ENCODE results near the gene DGKB. TPM values are rescaled to one million over a fixed set of nuclear protein-coding genes. Genes with fewer than 3 reads are reported as not detected.

DGKB gene
- polyA plus RNA-seq, 3 donors from 2014 or later = not detected

DNA sequence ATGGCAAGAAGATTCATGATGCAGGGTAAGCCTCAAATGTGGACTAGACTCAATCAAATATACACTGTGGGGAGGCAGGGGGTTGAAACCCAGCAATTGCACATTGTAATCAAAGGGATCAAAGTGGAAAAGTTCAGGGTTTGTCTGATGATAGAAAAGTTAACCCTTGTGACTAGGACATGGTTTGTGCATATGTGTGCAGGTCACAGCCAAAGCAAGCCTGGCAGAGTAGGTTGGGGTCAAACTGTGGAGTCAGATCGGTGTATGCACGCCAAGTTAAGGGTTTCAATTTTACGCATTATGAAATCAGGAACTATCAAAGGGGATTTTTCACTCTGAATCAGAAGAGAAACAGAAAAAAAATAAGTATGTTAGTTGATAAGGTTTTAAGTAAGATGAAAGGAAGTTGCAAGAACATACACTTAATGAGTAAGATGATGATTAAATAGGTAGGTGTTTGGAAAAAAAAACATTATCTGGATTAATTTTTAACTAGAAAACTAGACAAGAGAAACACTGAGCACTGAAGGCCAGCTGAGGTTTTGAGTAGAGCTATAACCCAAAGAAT is 188.3 kb downstream of the DGKB start:
- peaks cover 0 to 2% (median 0%) of the 10 kb centered on the region in 6 donors for H3K9me3 Mint-ChIP-seq
- DNase-seq = no peak
- H3K4me3 Mint-ChIP-seq = no peak overlapping the region
- H3K27me3 Mint-ChIP-seq (ENCODE audit: low read depth in 3 of 3) = peaks cover 0 to 2% (median 0%) of the 10 kb centered on the region in 3 donors
- no peaks in the 10 kb centered on the region for H3K4me1 Mint-ChIP-seq
- no peaks in the 10 kb centered on the region for H3K36me3 Mint-ChIP-seq
- no peak overlapping the region for H3K27ac Mint-ChIP-seq

DNA sequence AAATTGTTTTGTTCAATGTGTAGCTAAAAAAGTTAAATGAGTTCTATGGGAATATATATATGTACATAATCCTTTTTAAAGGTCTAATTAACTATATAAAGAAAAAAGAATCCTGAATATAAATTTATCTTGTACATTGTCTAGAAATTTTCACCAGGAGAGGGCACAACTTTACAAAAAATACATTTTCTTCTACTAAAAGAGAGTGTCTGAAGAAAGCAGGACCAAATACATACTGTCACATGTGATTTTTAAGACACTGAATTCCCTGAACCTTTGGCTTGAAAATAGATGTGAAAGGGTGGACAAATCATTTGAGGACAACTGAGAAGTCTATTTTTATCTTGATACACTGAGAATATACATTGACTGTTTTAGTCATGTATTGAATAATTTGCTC is 204.3 kb downstream of the DGKB start:
- Mint-ChIP-seq H3K9me3 (peaks cover 0 to 1% (median 0%) of the 10 kb centered on the region in 6 donors), H3K27me3 (ENCODE audit: low read depth in 3 of 3) (peaks cover 0 to 2% (median 0%) of the 10 kb centered on the region in 3 donors), H3K27ac (no peak overlapping the region), H3K36me3 (no peaks in the 10 kb centered on the region), H3K4me1 (no peaks in the 10 kb centered on the region), H3K4me3 (no peak overlapping the region)
- DNase-seq = no peak

DNA sequence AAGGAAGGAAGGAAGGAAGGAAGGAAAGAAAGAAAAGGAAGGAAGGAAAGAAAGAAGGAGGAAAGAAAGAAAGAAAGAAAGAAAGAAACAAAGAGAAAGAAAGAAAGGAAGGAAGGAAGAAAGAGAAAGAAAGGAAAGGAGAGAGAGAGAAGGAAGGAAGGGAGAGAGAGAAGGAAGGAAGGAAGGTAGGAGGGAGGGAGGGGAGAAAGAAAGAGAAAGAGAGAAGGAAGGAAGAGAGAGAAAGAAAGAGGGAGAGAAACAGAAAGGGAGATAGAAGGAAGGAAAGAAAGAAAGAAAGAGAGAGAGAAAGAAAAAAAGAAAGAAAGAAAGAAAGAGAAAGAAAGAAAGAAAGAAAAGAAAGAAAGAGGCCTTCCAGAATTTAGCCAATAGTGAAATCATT is 204.9 kb downstream of the DGKB start:
- Mint-ChIP-seq H3K27ac (no peak overlapping the region), H3K9me3 (peaks cover 0 to 1% (median 0%) of the 10 kb centered on the region in 6 donors), H3K4me1 (no peaks in the 10 kb centered on the region), H3K36me3 (no peaks in the 10 kb centered on the region), H3K4me3 (no peak overlapping the region), H3K27me3 (ENCODE audit: low read depth in 3 of 3) (peaks cover 0 to 2% (median 0%) of the 10 kb centered on the region in 3 donors)
- DNase-seq = no peak

DNA sequence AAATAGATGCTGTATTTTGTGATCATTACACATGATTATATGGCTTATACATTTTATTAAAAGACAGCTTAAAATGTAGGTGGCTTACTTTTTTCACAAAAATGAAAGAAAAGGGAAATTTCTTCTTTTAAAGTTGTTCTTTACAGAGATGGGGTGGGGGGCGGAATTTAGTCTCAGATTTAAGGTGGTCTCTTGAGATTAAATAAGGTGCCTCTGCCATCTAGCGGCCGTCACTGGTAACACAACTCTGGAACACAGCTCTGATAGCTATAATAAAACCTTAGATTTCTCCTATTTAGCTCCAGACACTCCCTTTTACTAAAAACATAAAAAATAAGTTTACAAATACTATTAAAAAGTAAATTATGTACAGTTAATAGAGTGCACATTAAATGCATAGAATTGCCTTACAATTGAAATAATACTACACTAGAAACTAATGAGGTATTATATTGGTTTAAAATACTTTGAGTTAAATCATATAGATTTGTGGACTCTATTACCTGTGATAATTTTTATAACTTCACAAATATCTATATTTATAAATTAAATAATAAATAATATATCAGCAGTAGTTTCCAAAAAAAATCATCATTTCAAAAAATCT is 210.9 kb downstream of the DGKB start:
- Mint-ChIP-seq H3K27ac (no peak overlapping the region), H3K36me3 (no peaks in the 10 kb centered on the region), H3K9me3 (peaks cover 0 to under 1% (median 0%) of the 10 kb centered on the region in 6 donors), H3K4me3 (no peak overlapping the region), H3K4me1 (no peaks in the 10 kb centered on the region), H3K27me3 (ENCODE audit: low read depth in 3 of 3) (peaks cover 0 to 2% (median 0%) of the 10 kb centered on the region in 3 donors)
- peak; percentile 11 to 29 (median 15) for DNase-seq

DNA sequence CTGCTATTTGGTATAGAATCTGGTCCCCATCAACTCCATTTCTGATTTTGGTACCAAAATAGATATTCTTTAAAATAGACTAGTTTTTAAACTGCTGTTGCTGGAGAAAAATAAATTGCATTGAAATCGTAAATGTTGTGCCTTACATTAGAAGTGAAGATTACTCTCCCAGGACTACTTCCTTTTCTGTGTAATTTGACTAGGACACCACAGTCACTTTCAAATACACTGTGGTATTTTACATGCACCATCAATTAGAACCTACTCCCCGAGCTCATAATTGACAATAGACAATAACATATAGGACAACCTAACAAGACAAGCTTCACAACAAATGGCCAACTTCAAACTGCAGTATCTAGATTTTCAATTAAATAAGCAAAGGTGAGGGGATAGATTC is 211.5 kb downstream of the DGKB start:
- no peak overlapping the region for H3K27ac Mint-ChIP-seq
- no peaks in the 10 kb centered on the region for H3K4me1 Mint-ChIP-seq
- no peak overlapping the region for H3K4me3 Mint-ChIP-seq
- H3K27me3 Mint-ChIP-seq (ENCODE audit: low read depth in 3 of 3) = peaks cover 0 to 2% (median 0%) of the 10 kb centered on the region in 3 donors
- peaks cover 0 to 1% (median 0%) of the 10 kb centered on the region in 6 donors for H3K9me3 Mint-ChIP-seq
- DNase-seq = no peak
- H3K36me3 Mint-ChIP-seq = no peaks in the 10 kb centered on the region

DNA sequence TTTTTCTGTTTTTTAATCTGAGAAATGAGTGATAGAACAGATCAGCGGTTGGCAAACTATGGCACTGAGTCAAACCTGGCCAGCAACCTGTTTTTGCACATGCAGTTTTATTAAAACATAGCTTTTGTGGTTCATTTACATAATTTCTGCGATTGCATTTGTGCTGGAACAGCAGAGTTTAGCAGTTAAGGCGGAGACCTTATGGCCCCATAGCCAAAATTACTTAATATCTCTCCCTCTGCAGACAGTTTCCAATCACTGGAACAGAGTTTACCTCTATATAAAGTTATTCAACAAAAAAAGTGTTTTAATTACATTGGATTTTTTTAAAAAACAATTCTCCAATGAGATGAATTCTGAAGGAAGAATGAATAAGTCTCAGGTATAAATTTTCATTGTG is 212.1 kb downstream of the DGKB start:
- Mint-ChIP-seq H3K4me1 (no peaks in the 10 kb centered on the region), H3K4me3 (no peak overlapping the region), H3K27ac (no peak overlapping the region), H3K36me3 (no peaks in the 10 kb centered on the region), H3K27me3 (ENCODE audit: low read depth in 3 of 3) (peaks cover 0 to 1% (median 0%) of the 10 kb centered on the region in 3 donors), H3K9me3 (peaks cover 0 to 1% (median 0%) of the 10 kb centered on the region in 6 donors)
- no peak for DNase-seq

DNA sequence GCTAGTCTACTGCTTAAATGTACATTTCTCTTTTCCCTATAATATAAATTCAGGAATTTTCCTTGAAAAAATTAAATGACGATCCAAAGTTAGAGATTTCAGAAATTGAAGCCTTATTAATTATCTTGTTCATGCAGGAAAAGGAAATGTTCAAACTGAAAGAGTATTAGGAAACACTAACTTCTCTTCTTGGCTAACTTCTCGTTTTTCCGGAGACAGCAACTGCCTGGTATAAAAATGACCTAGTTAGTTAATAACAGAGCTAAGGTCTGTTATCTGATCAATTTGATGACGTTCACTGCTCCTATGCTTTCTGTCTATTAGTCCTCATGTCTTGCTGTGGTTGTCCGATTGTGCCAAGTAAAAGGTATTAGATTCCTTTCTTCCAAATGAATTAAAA is 212.5 kb downstream of the DGKB start:
- H3K27ac Mint-ChIP-seq = no peak overlapping the region

DNA sequence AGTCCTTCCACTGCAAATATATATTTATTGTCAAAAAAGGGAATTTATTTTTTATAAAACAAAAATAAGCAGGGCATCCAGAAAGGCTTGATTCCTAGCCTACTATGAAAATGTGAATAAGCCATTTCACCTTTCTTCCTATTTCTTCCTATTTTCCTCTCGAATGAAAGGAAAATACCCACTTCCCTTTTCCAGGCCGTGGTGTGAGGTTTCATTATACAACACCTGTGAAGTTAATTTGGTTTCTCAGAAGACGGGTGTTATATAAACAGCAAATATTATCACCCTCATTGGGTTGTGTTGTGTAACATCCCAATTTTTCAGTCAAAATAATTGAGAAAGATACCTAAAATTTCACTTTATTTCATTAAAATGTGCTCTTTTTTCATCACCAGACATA is 214.3 kb downstream of the DGKB start:
- H3K36me3 Mint-ChIP-seq = no peaks in the 10 kb centered on the region
- H3K27me3 Mint-ChIP-seq (ENCODE audit: low read depth in 3 of 3) = no peaks in the 10 kb centered on the region
- peaks cover 0 to 1% (median 0%) of the 10 kb centered on the region in 6 donors for H3K9me3 Mint-ChIP-seq
- H3K4me1 Mint-ChIP-seq = no peaks in the 10 kb centered on the region
- DNase-seq = no peak
- no peak overlapping the region for H3K4me3 Mint-ChIP-seq
- no peak overlapping the region for H3K27ac Mint-ChIP-seq

More for the DNA sequence above, 212.5 kb downstream of the DGKB start:
- no peak for DNase-seq
- peaks cover 0 to 1% (median 0%) of the 10 kb centered on the region in 6 donors for H3K9me3 Mint-ChIP-seq
- no peak overlapping the region for H3K4me3 Mint-ChIP-seq
- H3K4me1 Mint-ChIP-seq = no peaks in the 10 kb centered on the region
- no peaks in the 10 kb centered on the region for H3K27me3 Mint-ChIP-seq (ENCODE audit: low read depth in 3 of 3)
- no peaks in the 10 kb centered on the region for H3K36me3 Mint-ChIP-seq

DNA sequence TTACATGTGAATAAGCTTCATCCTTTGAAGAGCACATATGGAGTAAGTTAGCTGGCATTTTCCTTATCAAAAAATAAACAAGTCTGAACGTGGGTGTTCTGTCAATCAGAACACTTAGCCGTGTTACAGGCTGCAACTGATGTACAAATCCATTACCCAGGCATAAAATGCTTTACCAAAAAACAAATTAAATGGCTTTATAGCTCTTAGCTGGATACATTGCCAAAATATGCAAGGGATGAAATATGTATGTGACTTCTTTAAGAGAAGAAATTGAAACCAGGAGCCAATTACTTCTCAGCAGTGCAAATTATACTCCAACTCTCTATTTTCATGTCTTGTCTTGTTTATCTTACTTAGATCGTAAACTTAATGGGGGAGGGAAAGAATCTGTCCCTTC is 214.8 kb downstream of the DGKB start:
- no peaks in the 10 kb centered on the region for H3K4me1 Mint-ChIP-seq
- no peak for DNase-seq
- no peaks in the 10 kb centered on the region for H3K27me3 Mint-ChIP-seq (ENCODE audit: low read depth in 3 of 3)
- H3K9me3 Mint-ChIP-seq = peaks cover 0 to 1% (median 0%) of the 10 kb centered on the region in 6 donors
- no peaks in the 10 kb centered on the region for H3K36me3 Mint-ChIP-seq
- H3K27ac Mint-ChIP-seq = no peak overlapping the region
- no peak overlapping the region for H3K4me3 Mint-ChIP-seq

DNA sequence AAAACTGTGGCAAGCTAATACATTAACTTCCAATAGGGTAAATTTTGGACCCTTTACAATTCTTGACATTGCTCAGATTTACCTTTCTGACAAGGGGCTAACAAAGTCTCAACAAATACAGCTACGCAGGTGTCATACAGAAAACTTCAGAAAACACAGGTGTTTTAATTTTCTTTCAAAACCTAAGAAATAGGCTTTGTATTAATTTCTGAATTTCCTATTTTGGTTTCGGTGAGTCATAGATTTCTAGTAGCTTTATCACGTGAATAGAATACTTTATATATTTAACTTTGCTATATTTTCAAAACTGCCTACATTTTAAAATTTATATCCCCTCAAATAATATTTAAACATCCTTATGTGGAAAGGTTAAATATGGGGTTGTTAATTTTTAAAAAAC is 215.3 kb downstream of the DGKB start:
- H3K4me3 Mint-ChIP-seq = no peak overlapping the region
- H3K9me3 Mint-ChIP-seq = peaks cover 0 to 1% (median 0%) of the 10 kb centered on the region in 6 donors
- H3K4me1 Mint-ChIP-seq = no peaks in the 10 kb centered on the region
- DNase-seq = no peak
- H3K27me3 Mint-ChIP-seq (ENCODE audit: low read depth in 3 of 3) = no peaks in the 10 kb centered on the region
- H3K27ac Mint-ChIP-seq = no peak overlapping the region
- H3K36me3 Mint-ChIP-seq = no peaks in the 10 kb centered on the region

DNA sequence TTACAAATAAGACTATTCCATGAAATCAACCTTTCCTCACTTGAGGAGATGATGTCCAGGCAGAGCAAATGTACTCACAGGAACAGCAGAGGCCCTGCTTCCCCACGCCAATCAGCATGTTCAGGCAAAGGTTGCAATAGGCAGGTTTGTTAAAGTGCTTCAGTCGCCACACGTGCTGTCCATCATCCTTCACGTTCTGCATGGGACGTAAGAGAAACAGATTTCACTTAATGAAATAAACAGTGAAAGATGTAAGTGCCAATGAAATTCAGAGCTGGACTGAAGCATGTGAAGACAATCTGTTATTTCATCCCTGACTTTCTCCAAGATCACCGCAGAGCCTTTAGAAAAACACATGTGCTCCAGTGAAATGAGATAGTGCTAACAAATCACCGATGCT is 217.4 kb downstream of the DGKB start:
- H3K9me3 Mint-ChIP-seq = peaks cover 0 to 1% (median 0%) of the 10 kb centered on the region in 6 donors
- H3K36me3 Mint-ChIP-seq = no peaks in the 10 kb centered on the region
- H3K4me1 Mint-ChIP-seq = no peaks in the 10 kb centered on the region
- H3K27ac Mint-ChIP-seq = no peak overlapping the region
- DNase-seq = no peak
- peaks cover 0 to 3% (median 0%) of the 10 kb centered on the region in 3 donors for H3K27me3 Mint-ChIP-seq (ENCODE audit: low read depth in 3 of 3)
- H3K4me3 Mint-ChIP-seq = no peak overlapping the region

DNA sequence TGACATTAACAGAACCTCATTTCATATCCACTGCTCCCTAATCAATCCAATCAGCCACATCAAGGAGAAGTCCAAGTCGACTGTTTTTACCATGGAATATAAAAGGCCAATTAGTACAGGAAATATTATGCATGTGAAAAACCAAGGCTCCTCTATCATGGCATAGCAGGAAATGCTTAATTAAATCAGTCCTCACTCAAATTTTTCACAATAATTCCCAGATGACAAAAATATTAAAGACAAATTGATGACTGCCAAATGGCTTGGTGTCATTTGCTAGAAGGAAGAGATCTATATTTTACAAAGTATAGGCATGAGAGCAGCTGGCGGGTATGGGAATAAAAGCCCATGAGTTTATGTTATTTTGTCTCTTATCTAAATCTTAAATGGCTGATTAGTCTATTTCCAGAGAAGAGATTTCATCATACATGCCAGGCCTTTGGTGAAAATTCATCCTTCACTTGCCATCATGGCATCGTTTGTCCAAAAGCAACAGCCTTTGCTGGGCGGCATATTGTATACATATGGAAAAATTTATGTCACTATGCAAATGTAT is 219.6 kb downstream of the DGKB start:
- H3K36me3 Mint-ChIP-seq = no peaks in the 10 kb centered on the region
- no peak overlapping the region for H3K27ac Mint-ChIP-seq
- no peaks in the 10 kb centered on the region for H3K4me1 Mint-ChIP-seq
- peaks cover 0 to 3% (median under 1%) of the 10 kb centered on the region in 6 donors for H3K9me3 Mint-ChIP-seq
- H3K27me3 Mint-ChIP-seq (ENCODE audit: low read depth in 3 of 3) = peaks cover 0 to 3% (median 0%) of the 10 kb centered on the region in 3 donors
- H3K4me3 Mint-ChIP-seq = no peak overlapping the region
- no peak for DNase-seq

DNA sequence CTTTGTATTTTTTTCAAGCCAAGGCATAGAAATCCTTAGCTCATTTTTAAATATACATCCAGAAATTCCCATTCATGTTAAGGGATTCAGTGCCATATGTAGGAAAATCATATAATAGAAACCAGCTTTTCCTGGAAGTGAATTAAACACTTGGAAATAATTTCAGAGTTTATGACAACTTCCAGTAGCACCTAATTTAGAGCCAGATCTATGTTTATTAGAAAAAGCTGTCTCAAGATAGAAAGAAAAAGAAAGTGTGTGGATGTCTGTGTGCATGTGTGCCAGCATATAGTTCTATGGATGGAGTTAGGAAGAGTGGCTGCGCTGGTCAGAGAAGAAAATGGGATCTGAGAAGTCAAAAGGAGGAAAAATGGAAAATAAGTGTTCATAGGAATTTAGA is 225.7 kb downstream of the DGKB start:
- Mint-ChIP-seq H3K36me3 (no peaks in the 10 kb centered on the region), H3K27me3 (ENCODE audit: low read depth in 3 of 3) (peaks cover 0 to 3% (median 2%) of the 10 kb centered on the region in 3 donors)

DNA sequence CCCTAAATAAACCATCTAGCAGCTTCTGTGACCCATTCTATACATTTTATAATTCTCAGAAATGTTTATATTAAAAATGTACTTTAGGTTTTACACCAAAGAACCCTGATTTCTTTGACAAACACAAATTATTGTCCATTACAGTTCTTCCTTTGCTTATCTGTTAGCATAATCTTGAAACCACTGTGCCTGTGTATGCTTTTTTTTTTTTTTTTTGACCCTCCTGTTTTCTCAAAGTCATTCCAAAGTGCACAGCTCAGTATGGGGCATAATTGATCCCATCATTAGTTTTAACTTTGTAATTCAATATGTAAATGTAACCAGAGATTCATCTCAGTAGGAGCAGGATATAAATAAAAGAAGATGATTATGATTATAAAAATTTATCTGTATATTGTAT is 229.3 kb downstream of the DGKB start:
- H3K4me1 Mint-ChIP-seq = no peaks in the 10 kb centered on the region
- DNase-seq = no peak
- peaks cover 0 to 2% (median 0%) of the 10 kb centered on the region in 3 donors for H3K27me3 Mint-ChIP-seq (ENCODE audit: low read depth in 3 of 3)
- H3K27ac Mint-ChIP-seq = no peak overlapping the region
- no peaks in the 10 kb centered on the region for H3K36me3 Mint-ChIP-seq
- H3K4me3 Mint-ChIP-seq = no peak overlapping the region
- H3K9me3 Mint-ChIP-seq = peaks cover 0 to 6% (median 4%) of the 10 kb centered on the region in 6 donors

More for the DNA sequence above, 225.7 kb downstream of the DGKB start:
- Mint-ChIP-seq H3K27ac (no peak overlapping the region), H3K4me3 (no peak overlapping the region), H3K9me3 (peaks cover 0 to 5% (median under 1%) of the 10 kb centered on the region in 6 donors), H3K4me1 (no peaks in the 10 kb centered on the region)
- DNase-seq = no peak
